NCI-H774 (cell line): ENCODE results near the gene SLC11A2.
"Not testable (repeated sequence)": the region's sequence is repeated elsewhere in the genome, so short reads cannot be mapped to it uniquely, and the experiment has no call there.

Experiments used
- DNase-seq: peaks from one replicate; lab custom pipeline; 2025; lab: John Stamatoyannopoulos, UW

SLC11A2 gene

DNA sequence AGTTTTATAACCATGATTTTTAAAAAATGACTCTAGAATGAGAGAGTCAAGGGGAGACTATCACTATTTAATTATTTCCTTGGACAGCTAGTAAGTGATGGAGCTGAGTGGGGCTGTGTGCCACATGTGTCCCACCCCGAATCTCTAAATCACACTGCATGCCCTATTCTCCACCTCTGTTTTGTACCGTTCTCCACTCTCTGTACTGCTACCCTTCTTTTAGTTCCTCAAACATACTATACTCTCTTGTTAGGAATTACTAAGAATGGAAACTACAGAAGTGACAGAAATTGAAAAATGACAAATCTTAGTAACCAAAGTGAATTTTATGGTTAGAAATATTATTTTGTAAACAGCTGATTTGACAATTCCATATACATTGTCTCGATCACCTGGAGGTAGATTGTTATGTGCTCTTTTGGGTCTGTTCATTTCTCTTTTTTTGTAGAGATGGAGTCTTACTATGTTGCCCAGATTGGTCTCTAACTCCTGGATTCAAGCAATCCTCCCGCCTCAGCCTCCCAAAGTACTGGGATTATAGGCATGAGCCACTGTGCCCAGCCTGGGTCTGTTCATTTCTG is 35.9 kb downstream of the SLC11A2 start:
- no peak for DNase-seq

DNA sequence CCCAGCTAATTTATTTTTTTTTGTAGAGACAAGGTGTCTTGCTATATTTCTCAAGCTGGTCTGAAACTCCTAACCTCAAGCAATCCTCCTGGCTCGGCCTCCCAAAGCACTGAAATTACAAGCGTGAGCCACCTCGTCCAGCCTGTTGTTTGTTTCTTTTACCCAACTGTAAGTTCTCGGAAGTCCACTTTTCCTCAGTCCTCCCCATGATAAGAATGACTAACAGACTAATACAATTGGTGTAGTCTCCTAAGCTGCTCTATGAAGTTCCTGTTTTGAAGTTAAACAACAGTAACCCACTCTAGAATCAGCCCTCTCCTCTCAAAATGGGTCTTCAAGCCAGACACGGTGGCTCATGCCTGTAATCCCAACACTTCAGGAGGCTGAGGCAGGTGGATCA is 37.3 kb downstream of the SLC11A2 start:
- no peak for DNase-seq

DNA sequence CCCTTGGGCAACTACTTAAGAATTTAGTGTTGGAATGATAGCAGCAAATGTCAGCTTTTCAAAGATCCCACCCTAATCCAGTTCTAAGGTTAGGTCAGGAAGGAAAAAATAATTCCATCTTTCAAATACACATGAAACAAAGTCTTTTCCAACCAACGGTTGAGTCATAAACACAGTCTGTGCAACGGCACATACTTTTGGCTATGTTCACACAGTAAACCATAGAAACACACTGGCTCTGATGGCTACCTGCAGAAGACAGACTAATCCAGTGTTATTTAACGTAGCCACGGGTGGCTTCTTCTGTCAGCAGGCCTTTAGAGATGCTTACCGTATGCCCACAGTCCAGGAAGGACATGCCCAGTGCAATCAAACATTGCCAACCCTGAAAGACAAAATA is 38.1 kb downstream of the SLC11A2 start:
- DNase-seq: no peak

- DNase-seq: no peak
These were observed 39.0 kb downstream of the SLC11A2 start for GRCh38 chr12:50986966-50987737.

- DNase-seq: no peak
These were observed 40.9 kb downstream of the SLC11A2 start for GRCh38 chr12:50985322-50985721.

DNA sequence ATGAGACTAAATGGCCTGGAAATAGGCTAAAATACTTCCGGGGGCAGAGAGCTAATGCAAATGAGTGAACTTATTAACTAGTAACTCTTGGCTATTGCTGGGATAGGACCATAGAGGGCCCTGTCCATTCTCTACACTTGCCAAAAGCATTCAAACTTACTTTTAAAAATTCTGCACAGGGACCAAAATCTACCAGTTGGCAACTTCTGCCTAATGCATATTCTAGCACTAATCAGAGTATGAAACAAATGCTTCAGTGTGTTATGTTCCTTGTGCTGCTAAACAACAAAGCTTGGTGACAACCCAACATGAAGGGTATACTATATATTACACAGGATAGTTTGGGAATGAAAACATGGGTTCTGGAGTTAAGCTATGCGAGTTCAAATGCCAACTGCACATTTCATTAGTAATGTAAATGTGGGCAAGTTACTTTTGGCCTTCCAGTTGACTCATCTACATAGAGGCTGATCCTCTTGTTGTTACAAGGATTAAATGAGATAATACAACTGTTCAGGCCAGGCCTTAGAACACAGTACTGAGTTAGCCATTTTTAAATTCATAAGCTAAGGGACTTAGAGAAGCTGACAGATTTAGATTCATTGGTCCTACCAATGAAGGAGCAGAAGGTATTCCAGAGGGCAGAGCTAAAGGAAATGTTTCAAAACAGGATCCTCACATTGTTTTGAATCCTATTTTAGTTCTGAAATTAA is 41.4 kb downstream of the SLC11A2 start:
- no peak for DNase-seq

DNA sequence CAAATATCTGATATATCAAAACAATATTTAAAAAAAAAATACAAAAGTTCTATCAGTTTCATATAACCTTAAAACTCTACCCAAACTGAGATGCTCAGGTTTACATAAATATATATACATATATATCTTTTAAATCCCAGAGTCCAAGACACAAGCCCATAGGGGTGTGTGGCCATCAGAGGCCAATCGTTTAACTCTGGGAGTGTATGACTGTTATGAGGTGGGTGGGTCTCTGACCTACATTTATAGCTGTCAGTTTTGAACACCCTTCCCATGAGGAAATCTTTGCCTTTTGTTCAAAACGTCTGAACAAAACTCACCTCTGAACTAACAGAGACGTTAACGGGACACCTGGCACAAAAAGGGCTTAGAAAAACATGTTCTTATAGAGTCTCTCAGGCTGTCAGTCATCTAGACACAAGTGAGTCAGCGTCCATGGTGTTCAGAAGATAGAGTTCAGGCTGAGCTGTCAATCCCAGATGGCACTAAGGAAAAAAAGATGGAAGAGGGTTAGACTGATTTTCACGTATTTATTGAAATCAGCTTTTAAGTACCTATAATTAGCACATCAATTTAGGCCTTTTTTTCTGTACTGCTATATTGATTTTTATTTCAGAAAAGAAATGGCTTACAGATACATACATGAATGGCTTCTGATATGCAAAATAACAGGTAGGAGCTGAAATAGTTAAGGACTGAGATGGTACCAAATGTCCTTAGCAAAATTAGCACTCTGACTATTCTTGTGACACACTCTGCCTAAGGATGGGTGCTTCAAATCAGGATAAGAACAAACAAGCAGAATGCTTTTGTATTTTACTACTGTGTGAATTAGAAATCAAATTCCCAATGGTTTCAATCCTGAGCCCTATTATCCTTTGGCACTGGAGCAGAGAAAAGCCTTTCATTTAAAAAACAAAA is 44.6 kb downstream of the SLC11A2 start:
- no peak for DNase-seq

DNA sequence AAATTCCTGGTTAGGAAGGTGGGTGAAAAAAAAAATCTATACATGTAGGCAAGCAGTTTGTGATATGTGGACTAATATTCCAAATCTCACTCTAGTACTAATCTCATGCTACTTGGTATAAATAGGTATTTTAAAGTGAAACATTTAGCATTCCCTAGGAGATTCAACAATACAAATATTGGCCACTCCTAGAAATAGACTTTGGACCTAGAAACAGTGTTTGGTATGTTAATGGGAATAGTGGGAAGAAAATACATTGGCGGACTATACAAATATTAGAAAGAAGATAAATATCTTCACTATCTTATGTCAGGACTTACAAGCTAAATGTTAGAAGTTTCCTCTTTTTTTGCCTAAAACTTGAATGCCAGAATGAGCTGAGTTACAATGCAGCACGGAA is 45.6 kb downstream of the SLC11A2 start:
- DNase-seq: no peak

GRCh38 chr12:50979369-50980052 is 46.7 kb downstream of the SLC11A2 start:
- DNase-seq: no peak

DNA sequence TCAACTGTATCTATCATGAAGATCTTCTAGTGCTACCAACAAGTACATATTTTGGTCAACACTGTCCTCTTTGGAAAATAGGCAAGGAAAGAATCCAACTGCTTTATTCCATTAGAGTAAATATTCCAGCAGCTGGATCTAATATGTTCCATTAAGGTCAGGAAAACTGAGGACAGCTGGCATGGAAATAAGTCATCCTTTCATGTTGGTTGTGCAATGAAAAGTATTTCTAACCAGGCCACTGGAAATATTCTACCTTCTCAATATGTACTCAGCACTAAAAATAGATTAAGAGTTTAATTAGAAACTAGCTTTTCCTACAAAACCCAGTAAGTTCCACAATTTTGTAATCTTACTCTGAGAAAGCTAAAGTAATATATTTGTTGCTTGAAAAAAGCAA is 54.2 kb downstream of the SLC11A2 start:
- no peak for DNase-seq

DNA sequence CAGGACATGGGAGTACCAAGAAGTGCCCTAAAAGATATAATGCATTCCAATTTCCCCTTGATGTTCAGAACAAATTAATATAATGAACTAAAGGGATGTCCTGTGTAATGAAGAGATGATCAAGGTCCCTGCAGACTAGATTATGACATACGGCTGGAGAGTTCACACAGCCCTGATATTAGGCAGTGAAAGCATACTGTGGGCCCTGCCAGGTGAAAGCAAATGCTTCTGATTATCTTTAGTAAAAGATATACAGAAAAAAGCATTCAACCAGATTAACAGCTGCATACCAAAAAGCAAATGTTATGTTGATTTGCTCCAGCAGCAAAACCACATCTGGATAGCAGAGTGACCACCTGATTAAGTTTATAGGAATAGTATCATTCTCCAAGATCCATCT is 61.8 kb downstream of the SLC11A2 start:
- no peak for DNase-seq

DNA sequence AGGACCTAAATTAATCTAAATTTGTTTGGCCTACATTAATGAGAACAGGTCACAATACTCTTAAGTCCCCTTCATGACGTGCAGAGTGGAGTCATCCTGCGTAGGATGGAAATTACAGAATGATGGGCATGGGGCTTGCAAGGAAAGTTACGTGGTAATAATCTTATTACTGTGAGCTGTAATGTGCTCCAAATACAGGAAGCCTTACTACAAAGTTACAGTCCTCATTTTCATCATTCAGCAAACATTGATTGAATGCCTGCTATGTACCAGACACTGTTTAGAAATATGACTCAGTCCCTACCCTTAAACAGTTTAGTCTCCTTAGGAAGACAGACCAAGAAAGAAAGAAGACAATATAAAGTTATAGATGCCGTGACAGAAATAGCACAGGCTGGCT is 64.5 kb downstream of the SLC11A2 start:
- no peak for DNase-seq

DNA sequence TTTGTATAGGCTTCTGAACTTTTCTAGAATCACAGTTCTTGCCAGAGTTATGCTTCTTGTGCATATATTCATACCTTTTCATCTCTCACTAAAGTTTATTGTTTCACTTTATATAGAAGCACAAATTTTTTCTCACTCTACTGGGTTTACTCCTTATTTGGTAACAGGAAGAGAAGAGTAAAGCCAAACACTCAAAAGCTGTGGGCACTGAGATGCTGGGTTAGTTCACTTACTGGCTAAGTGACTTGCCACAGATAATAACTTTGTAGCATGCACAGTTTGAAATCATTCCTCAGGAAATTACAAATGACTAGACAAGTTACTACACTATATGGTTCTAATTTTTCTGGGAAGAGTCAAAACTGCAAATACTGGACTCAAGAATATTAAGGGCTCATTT is 66.1 kb downstream of the SLC11A2 start:
- no peak for DNase-seq

- no peak for DNase-seq
These were observed 70.5 kb downstream of the SLC11A2 start for GRCh38 chr12:50955697-50956096.

DNA sequence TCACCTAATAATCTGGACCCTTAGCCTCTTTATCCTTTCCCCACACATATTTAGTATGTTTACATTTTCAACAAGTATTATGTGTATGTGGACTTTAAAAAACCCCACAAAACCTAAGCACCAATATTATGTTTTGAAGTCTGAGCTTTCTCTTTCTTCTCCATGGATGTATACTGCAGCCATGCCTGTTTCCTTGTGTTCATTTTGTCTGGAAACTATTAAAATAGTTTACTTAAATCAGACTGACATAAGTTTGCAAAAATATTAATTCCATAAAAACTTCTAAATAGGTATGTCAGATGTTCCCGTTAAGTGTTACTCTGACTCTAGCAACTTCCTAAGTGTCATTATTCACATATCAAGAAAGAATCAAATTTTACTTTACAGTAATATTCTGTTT is 70.9 kb downstream of the SLC11A2 start:
- no peak for DNase-seq

- not testable (repeated sequence) for DNase-seq
These were observed 71.4 kb downstream of the SLC11A2 start for GRCh38 chr12:50954789-50955188.

DNA sequence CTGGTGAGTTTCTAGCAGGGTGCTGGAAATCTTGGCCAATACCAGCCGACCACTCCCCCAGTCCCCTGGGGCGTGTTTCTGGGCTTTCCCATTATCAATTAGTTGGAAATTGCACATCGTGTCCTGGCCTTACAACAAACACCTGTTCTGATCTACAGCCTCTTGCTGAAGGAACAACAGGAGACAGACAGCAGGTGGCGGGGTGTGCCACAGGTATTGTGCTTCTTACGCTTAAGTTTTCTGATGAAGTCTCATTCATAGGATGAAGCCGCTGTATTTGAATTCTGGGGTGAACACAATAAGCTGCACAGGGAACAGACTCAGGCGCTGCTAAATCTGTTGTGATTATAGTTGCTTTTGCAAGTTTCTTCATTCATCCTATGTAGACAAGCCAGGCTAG is 73.1 kb downstream of the SLC11A2 start:
- DNase-seq: no peak

DNA sequence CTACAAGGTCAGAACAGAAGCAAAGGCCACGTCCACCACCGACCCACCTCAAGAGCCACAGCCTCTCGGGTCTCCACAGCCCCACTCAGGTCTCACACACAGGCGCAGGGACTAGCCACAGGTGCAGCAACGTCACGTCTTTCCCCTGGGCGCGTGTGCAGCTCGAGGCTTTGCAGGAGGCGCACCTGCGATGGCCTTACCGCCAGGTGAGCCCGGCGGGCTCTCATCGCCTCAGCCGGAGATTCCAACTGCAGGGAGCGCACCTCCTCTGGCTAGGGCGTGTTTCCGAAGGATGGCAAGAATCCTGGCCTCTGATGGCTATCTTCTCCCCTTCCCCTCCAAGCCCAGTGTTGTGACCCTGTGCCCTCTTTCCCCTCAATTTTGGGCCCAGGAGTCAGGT is 73.7 kb downstream of the SLC11A2 start, which contains the start of gene HIGD1C:
Gene HIGD1C (plus strand): TSS at position 35 of the 400 bp plus-strand sequence. CDS start 1,455 bp downstream, outside the sequence.
- no peak for DNase-seq

GRCh38 chr12:50951112-50951511 is 75.1 kb downstream of the SLC11A2 start:
- DNase-seq: no peak

- no peak for DNase-seq
These were observed 76.3 kb downstream of the SLC11A2 start for GRCh38 chr12:50949801-50950302.

- no peak for DNase-seq
These were observed 77.4 kb downstream of the SLC11A2 start for GRCh38 chr12:50948798-50949197.
